A549 treated with CpdA at 1 μM for 4 hours (cell line): Measurements from ENCODE around the gene STRC. TPM values are rescaled to one million over a fixed set of nuclear protein-coding genes. Genes with fewer than 3 reads are reported as not detected.

ENCODE experiments used
- total RNA-seq: library from RNA; stranded (reverse); fragments of 200-300 nt; extraction: Qiagen RNA extraction; gene quantifications from 5 replicates; pipeline ENCODE4 v1.2.3, GENCODE V29; 2022; ENCODE audit warnings: low read depth

Gene STRC
- total RNA-seq: 0.09 to 0.45 TPM (median 0.13 TPM) in 5 replicates

DNA sequence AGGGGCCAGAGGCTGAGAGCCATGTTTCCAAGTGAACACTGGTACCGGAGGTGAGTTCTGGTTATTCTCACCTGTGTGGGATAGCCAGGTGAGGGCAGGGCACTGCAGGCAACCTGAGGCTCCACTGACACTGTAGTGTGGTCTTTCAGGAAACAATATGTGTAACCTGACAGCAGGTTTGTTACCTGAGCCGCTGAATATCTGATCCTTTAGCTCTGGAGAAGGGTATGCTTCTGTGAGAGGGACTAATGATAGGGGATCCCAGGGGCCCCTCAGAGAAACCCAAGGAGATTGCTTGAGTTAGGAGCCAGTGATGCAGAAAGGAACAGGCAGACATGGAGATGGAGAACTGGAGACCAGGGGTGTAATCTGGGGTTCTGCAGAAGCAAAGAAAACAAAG lies at the start of gene STRC:
STRC (minus strand) TSS at position 101 of the 400 bp plus-strand sequence; CDS start at position 23, 78 bp downstream.

DNA sequence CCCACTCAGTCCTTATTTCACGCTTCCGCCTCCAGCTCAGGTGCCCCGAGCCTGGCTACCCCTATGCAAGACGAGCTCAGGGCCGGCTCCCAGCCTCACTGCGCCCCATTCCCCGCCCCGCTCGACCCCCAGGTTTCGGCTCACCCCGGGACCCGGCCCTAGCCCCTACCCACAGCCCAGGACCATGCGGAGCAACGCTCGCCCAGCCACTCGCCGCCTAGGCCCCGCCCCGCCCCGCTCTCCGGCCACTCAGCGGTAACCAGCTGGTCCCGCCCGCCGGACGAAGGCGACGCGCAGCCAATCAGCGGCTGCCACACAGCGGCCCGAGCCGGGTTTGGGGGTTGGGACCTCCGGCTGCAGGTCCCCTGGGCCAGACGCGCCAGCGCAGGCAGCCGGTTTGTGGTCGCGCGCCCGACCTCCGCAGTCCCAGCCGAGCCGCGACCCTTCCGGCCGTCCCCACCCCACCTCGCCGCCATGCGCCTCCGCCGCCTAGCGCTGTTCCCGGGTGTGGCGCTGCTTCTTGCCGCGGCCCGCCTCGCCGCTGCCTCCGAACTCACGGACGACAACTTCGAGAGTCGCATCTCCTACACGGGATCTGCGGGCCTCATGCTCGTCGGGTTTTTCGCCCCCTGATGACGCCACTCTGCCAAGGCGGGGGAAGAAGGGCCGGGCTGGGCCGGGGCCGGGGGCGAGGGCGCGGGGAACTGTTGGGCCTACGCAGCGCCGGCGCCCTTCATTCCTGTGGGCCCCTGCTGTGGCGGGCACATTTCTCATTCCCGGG lies 30.2 kb upstream of the STRC start, which contains the start of gene CATSPER2:
CATSPER2 (minus strand) TSS at position 196 of the 781 bp plus-strand sequence. CDS start 783 bp downstream, outside the sequence.

DNA sequence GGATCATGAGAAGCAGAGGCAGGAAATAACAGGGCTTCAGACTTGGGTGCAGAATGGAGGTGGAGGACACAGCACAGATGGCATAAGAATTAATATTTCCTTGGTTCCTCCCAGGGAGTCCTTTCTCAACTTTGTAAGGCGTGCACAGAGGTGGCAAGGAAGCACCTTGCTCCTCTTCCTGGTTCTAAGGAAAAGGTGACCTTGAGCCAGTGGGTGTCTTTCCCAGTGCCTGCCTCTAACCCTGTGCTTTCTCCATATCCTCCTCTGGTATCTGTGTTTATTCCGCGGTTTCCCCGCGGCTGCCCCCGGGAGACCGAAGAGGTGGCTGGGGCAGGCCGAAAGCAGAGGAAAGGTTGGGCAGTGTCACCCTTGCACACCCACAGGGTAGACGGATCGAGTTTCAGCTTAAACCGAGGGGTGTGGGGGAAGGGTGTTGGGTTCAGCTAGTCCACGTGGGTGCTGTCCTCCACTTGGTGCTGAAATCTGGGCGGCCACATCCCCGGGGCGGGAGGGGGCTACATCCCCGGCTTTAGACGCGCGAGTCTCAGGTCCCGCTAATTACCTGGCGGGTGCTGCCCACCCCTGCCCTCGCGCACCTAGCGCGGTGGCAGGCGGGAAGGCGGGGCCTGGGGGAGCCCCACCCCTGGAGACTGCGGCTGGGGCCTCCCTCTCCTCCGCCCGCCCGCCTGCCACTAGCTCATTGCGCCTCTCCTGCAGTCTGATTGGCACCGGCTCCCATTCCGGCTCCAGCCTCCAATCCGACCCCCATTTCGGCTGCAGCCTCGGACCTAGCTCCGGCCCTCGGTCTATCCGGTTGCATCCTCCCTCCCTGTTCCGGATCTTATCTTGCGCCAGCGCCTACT lies 25.0 kb downstream of the STRC start, which contains the start of gene CKMT1B:
CKMT1B (plus strand) TSS at position 700 of the 863 bp plus-strand sequence. CDS start 192 bp downstream, outside the sequence.

DNA sequence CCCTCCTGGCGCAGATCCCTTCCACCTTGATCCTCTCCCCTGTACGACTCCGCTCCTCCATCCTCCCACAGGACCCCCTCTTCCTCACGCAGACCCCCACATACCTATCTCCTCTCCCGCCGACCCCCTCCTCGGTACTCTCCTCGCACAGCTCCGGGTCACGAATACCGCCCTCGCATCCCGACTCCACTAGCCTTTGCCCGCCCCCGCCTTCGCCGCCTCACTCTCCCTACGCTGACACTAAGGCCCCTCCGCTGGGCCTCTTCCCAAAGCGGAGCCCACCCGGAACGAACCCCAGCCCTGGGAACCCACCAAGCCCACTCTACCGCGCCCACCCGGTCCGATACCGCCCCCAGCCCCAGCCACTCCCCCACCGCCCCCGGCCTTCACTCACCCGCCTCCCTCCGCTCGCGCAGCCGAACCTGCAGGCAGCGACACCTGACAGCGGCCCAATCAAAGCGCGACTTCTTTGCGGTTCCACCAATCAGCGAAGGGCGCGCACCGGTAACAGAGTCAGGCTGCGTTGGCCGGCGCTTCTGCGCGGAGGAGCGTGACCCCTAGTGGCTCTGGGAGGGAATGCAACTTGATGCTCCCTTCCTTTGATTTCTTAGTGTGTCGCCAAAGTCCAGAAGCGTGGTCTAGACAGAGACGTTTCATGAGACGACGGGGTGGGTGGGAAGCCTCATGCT lies 28.7 kb downstream of the STRC start, which contains the start of gene PPIP5K1:
PPIP5K1 (minus strand) TSS at position 431 of the 689 bp plus-strand sequence. CDS start 5,704 bp downstream, outside the sequence.

Other genes with a start within 250 kb of the STRC start
- 9.2 to 11.1 TPM (median 10.1 TPM) in 5 replicates for gene ZSCAN29, start 247.8 kb downstream of the STRC start, total RNA-seq
- gene TUBGCP4, start 247.7 kb downstream of the STRC start, total RNA-seq: 5.2 to 6.9 TPM (median 6.5 TPM) in 5 replicates
- 18.2 to 22.5 TPM (median 21.3 TPM) in 5 replicates for gene TP53BP1, start 125.6 kb downstream of the STRC start, total RNA-seq
- gene MAP1A, start 101.2 kb downstream of the STRC start, total RNA-seq: 0.70 to 1.0 TPM (median 0.81 TPM) in 5 replicates
- gene PPIP5K1, start 28.6 kb downstream of the STRC start, total RNA-seq: 5.1 to 8.1 TPM (median 5.8 TPM) in 5 replicates
- 2.6 to 7.6 TPM (median 3.8 TPM) in 5 replicates for gene CKMT1B, start 24.8 kb downstream of the STRC start, total RNA-seq
- 0.40 to 3.4 TPM (median 0.84 TPM) in 5 replicates for gene CATSPER2, start 30.0 kb upstream of the STRC start, total RNA-seq
- 1.2 to 3.3 TPM (median 2.4 TPM) in 5 replicates for gene CKMT1A, start 75.1 kb upstream of the STRC start, total RNA-seq
- gene PDIA3, start 127.6 kb upstream of the STRC start, total RNA-seq: 284 to 371 TPM (median 365 TPM) in 5 replicates
- gene ELL3, start 158.2 kb upstream of the STRC start, total RNA-seq: 1.1 to 2.2 TPM (median 1.6 TPM) in 5 replicates
- 438 to 716 TPM (median 681 TPM) in 5 replicates for gene SERF2, start 173.5 kb upstream of the STRC start, total RNA-seq
- gene SERINC4, start 181.4 kb upstream of the STRC start, total RNA-seq: 0.05 to 0.12 TPM (median 0.08 TPM) in 4 of 5 replicates, not detected in the other
- gene HYPK, start 181.8 kb upstream of the STRC start, total RNA-seq: 3.0 to 6.1 TPM (median 4.8 TPM) in 5 replicates
- 24.9 to 33.6 TPM (median 28.5 TPM) in 5 replicates for gene MFAP1, start 205.9 kb upstream of the STRC start, total RNA-seq
- gene WDR76, start 208.2 kb upstream of the STRC start, total RNA-seq: 10.5 to 15.0 TPM (median 12.0 TPM) in 5 replicates